HepG2 (cell line): ENCODE data around the gene GPR101. TPM values are rescaled to one million over a fixed set of nuclear protein-coding genes. Genes with fewer than 3 reads are reported as not detected.

ENCODE experiments used
- ATAC-seq: fragments of 200-7000 bp; cut with Tn5 transposase; 3 replicates; pipeline ENCODE4 v1.9.1; 2020; ENCODE audit warnings: mild to moderate bottlenecking, moderate library complexity
- BruUV-seq: library from RNA; stranded (reverse); fragments of 400-500 nt; replicated peaks from 2 replicates; lab custom pipeline; 2021; lab: Mats Ljungman, UMichigan
- CTCF ChIA-PET: fragments of 300-600 bp; formaldehyde crosslinking; extraction: SDS; loops from one replicate; lab custom pipeline; 2021; ENCODE audit warnings: low total read pairs, inconsistent platforms, low intra/inter-chr PET ratio; lab: Yijun Ruan, JAX
- POLR2A ChIA-PET: fragments of 350-600 bp; sonication (Branson Sonifier 250); formaldehyde crosslinking; loops from one replicate; lab custom pipeline; 2020; ENCODE audit warnings: antibody characterized with exemption, inconsistent platforms; lab: Yijun Ruan, JAX
- DNase-seq: peaks from one replicate; pipeline ENCODE4 v3.0.0-alpha.2; 2015; ENCODE audit warnings: low spot score
- FAIRE-seq: peaks from 3 replicates; lab custom pipeline; 2011; peaks lifted over from hg19 to GRCh38; lab: Jason Lieb, UNC
- H2AFZ ChIP-seq: one replicate; pipeline ENCODE4 v1.6.1; 2011; ENCODE audit warnings: low read length, inconsistent platforms
- H3K27ac ChIP-seq: fragments of 300-600 bp; 3 replicates; pipeline ENCODE4 v1.8.0; 2011; ENCODE audit warnings: mixed run types, mild to moderate bottlenecking, mixed read lengths, low read length, inconsistent platforms; ENCODE audit not compliant: insufficient read depth; ENCODE audit errors: extremely low read length
- H3K27me3 ChIP-seq, 2 experiments: fragments of 200-600 bp in 1 of 2; 2 replicates in 1 of 2; 3 replicates in 1 of 2; pipeline versions ENCODE4 v1.6.0 to v1.8.0; 2011; ENCODE audit warnings: low read length in 2 of 2, mild to moderate bottlenecking in 2 of 2, moderate library complexity in 2 of 2, inconsistent platforms in 1 of 2; ENCODE audit not compliant: insufficient read depth in 2 of 2, control insufficient read depth in 1 of 2
- H3K36me3 ChIP-seq, 2 experiments: fragments of 200-600 bp in 1 of 2; replicated peaks in 1 of 2; 2 replicates in 1 of 2; 3 replicates in 1 of 2; pipeline versions ENCODE4 v1.5.1 to v1.8.0; 2011; ENCODE audit warnings: low read length in 2 of 2, inconsistent platforms in 1 of 2; ENCODE audit not compliant: insufficient read depth in 2 of 2, control insufficient read depth in 1 of 2
- H3K4me1 ChIP-seq: 2 replicates; pipeline ENCODE4 v1.5.1; 2012; ENCODE audit warnings: low read length, inconsistent platforms; ENCODE audit not compliant: insufficient read depth
- H3K4me2 ChIP-seq: 2 replicates; pipeline ENCODE4 v1.6.0; 2011; ENCODE audit warnings: low read depth, low read length, inconsistent platforms
- H3K4me3 ChIP-seq, 3 experiments: fragments of 200-600 bp in 1 of 3; sonication (generic), shearing (Covaris generic) in 1 of 3; replicated peaks in 1 of 3; 2 replicates each; pipeline ENCODE4 v1.5.1; 2011 to 2016; ENCODE audit warnings: low read length in 3 of 3, inconsistent platforms in 2 of 3, low read depth in 2 of 3, mild to moderate bottlenecking in 2 of 3, control low read depth in 1 of 3, mixed read lengths in 1 of 3; ENCODE audit not compliant: insufficient read depth in 1 of 3
- H3K79me2 ChIP-seq: one replicate; pipeline ENCODE4 v1.6.1; 2011; ENCODE audit warnings: low read length, inconsistent platforms; ENCODE audit not compliant: insufficient read depth
- H3K9ac ChIP-seq: 2 replicates; pipeline ENCODE4 v1.6.0; 2011; ENCODE audit warnings: mild to moderate bottlenecking, low read depth, low read length, inconsistent platforms; ENCODE audit not compliant: insufficient read depth
- H3K9me3 ChIP-seq: 2 replicates; pipeline ENCODE4 v1.5.1; 2012; ENCODE audit warnings: mild to moderate bottlenecking, low read length
- H4K20me1 ChIP-seq: 2 replicates; pipeline ENCODE4 v1.6.0; 2011; ENCODE audit warnings: inconsistent platforms, mild to moderate bottlenecking, low read length, moderate library complexity; ENCODE audit not compliant: insufficient read depth
- CBFB ChIP-seq: sonication (generic); formaldehyde crosslinking; IDR thresholded peaks from 2 replicates; pipeline ENCODE4 v1.4.0; 2020; ENCODE audit warnings: missing genetic modification reagents
- CCAR2 ChIP-seq: fragments of 200-400 bp; formaldehyde crosslinking; optimal IDR thresholded peaks from 2 replicates; pipeline ENCODE3; 2018; ENCODE audit warnings: low read depth, mild to moderate bottlenecking, low read length, moderate library complexity
- GATAD2A ChIP-seq: IDR thresholded peaks from 2 replicates; pipeline ENCODE4 v1.6.1; 2016
- MAFF ChIP-seq: IDR thresholded peaks from 2 replicates; pipeline ENCODE4 v1.6.1; 2011; ENCODE audit warnings: low read depth, low read length, improper control_type of control experiment
- NR2F1 ChIP-seq, 2 experiments: fragments of 450-650 bp in 1 of 2; formaldehyde crosslinking in 1 of 2; IDR thresholded peaks; 2 replicates each; pipeline versions ENCODE4 v1.5.0 to v1.6.1; 2016 to 2020; ENCODE audit warnings: mild to moderate bottlenecking in 1 of 2, missing compliant biosample characterization in 1 of 2, missing genetic modification reagents in 1 of 2, moderate library complexity in 1 of 2
- ONECUT2 ChIP-seq: sonication (generic); formaldehyde crosslinking; IDR thresholded peaks from 2 replicates; pipeline ENCODE4 v1.4.0; 2020; ENCODE audit warnings: missing genetic modification reagents
- POGZ ChIP-seq: sonication (generic); formaldehyde crosslinking; IDR thresholded peaks from 2 replicates; pipeline ENCODE4 v1.4.0; 2020; ENCODE audit warnings: mild to moderate bottlenecking, missing genetic modification reagents
- REXO4 ChIP-seq: sonication (generic); formaldehyde crosslinking; IDR thresholded peaks from 2 replicates; pipeline ENCODE4 v1.8.0; 2022; ENCODE audit warnings: missing genetic modification reagents, mild to moderate bottlenecking, borderline replicate concordance
- SRSF9 ChIP-seq: fragments of 200-400 bp; formaldehyde crosslinking; IDR thresholded peaks from 2 replicates; pipeline ENCODE4 v1.6.1; 2018; ENCODE audit warnings: borderline replicate concordance, mild to moderate bottlenecking, low read depth, low read length; ENCODE audit not compliant: insufficient read depth, poor library complexity, severe bottlenecking
- ZNF44 ChIP-seq: sonication (generic); formaldehyde crosslinking; IDR thresholded peaks from 2 replicates; pipeline ENCODE4 v1.5.1; 2020; ENCODE audit warnings: mild to moderate bottlenecking, missing genetic modification reagents
- ZNF614 ChIP-seq: IDR thresholded peaks from 2 replicates; pipeline ENCODE4 v1.6.1; 2018; ENCODE audit warnings: missing biosample characterization, missing genetic modification reagents, inconsistent platforms, borderline replicate concordance
- ZNF720 ChIP-seq: sonication (generic); formaldehyde crosslinking; IDR thresholded peaks from 2 replicates; pipeline ENCODE4 v1.4.0; 2020; ENCODE audit warnings: missing genetic modification reagents
- ZNF747 ChIP-seq: sonication (generic); formaldehyde crosslinking; IDR thresholded peaks from 2 replicates; pipeline ENCODE4 v1.8.1; 2023; ENCODE audit warnings: missing genetic modification reagents, mild to moderate bottlenecking, borderline replicate concordance
- WGBS: methylation state at CpG from one replicate; pipeline ENCODE4 v1.1.6; 2017; ENCODE audit warnings: low lambda C conversion rate; 5-methylcytosine and 5-hydroxymethylcytosine counted together
- in situ Hi-C: cut with HindIII; loops from 2 replicates; pipeline ENCODE4 v1.10.0; 2017; ENCODE audit warnings: low pct_unique_long_range_greater_than_20kb; ENCODE audit not compliant: extremely low pct_ligation_motif_present
- intact Hi-C: fragments of 100-400 bp; cut with micrococcal nuclease; formaldehyde crosslinking; loops from one replicate; pipeline ENCODE4 v1.10.0; 2022; ENCODE audit not compliant: unreplicated experiment
- polyA plus RNA-seq, 8 experiments: library from polyadenylated mRNA; depleted of rRNA in 3 of 8; stranded (reverse) in 7 of 8; unstranded in 1 of 8; fragments of >200 nt; fragmentation: Illumina TruSeq in 4 of 8; extraction: Trizol in 4 of 8; gene quantifications; 2 replicates each; pipeline versions ENCODE4 v1.2.1 to v1.2.3, GENCODE V29; 2011 to 2016; ENCODE audit warnings: low read depth in 4 of 8, missing spikeins in 1 of 8, mixed read lengths in 1 of 8; ENCODE audit not compliant: insufficient read depth in 1 of 8
- total RNA-seq, 5 experiments: library from RNA; depleted of rRNA; stranded (reverse); fragments of >200 nt; fragmentation: Illumina TruSeq; extraction: Trizol; gene quantifications; 2 replicates each; pipeline ENCODE4 v1.2.3, GENCODE V29; 2016; ENCODE audit warnings: low read depth in 1 of 5
- TF ChIP-seq, protein P1 (sequence below): sonication (generic); formaldehyde crosslinking; conservative IDR thresholded peaks from 2 replicates; pipeline ENCODE4 v1.8.0; 2022; ENCODE audit warnings: mild to moderate bottlenecking, moderate library complexity, missing genetic modification reagents
- TF ChIP-seq, protein P2 (sequence below): sonication (generic); formaldehyde crosslinking; IDR thresholded peaks from 2 replicates; pipeline ENCODE4 v1.4.0; 2020; ENCODE audit warnings: missing genetic modification reagents, borderline replicate concordance
- TF ChIP-seq, protein P3 (sequence below): sonication (generic); formaldehyde crosslinking; IDR thresholded peaks from 2 replicates; pipeline ENCODE4 v1.4.0; 2020; ENCODE audit warnings: missing genetic modification reagents, borderline replicate concordance

GPR101 gene
- total and polyA plus RNA-seq, 2 of the 13 experiments (the other 11 are each of a cell fraction or from before 2014, with no cell fraction given), result not detected

DNA sequence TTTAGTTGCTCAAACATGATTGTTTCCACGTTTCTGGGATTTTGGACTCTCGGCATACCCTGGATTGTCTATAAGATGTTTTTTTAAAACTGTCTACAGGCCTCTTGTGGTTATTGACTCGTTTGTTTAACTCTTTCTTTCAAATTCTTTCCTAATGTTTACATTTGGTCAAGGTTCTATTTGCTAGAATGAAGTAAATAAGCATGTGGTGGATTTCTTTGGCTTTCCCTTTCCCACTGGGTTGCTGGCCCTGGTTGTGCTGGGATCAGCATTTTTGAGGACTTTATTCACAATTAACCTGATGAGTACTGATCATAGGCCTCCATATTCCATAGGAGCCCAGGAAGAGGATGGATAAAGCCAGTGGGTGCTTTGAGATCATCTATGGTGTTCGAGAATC, 11.1 kb upstream of the GPR101 start:
- H3K27me3 ChIP-seq, result no peaks in the 10 kb centered on the region
- H3K9me3 ChIP-seq, result no peaks in the 10 kb centered on the region
- H3K9ac ChIP-seq, result no peak overlapping the region
- CTCF ChIA-PET, result no interaction called here
- no TSS peak for BruUV-seq
- 4% methylated on average over 4 of the region's 4 CpGs for WGBS
- H3K4me1 ChIP-seq, result peaks cover 20% of the 10 kb centered on the region
- peak; percentile 76 for ATAC-seq
- no peaks in the 10 kb centered on the region for H3K79me2 ChIP-seq
- no peaks in the 10 kb centered on the region for H4K20me1 ChIP-seq
- H3K4me3 ChIP-seq, result no peak overlapping the region
- peak overlapping the region; percentile 27; the same call in 1 of the 2 replicates for H3K4me2 ChIP-seq
- H3K27ac ChIP-seq, result no peak overlapping the region
- POLR2A ChIA-PET, result no interaction called here
- intact Hi-C loops, result no loop called here
- H3K36me3 ChIP-seq, result no peaks in the 10 kb centered on the region
- no peak overlapping the region for H2AFZ ChIP-seq
- FAIRE-seq, result peak; percentile 63
- in situ Hi-C loops, result no loop called here
- DNase-seq, result peak; percentile 15
- TF ChIP-seq ONECUT2, result no peak
- no peak for TF ChIP-seq ZNF720 (CRISPR knock-in tag)
- TF ChIP-seq REXO4, result no peak
- TF ChIP-seq GATAD2A (CRISPR knock-in tag), result peak; percentile 41; the same call in 1 of the 2 replicates
- no peak for TF ChIP-seq SRSF9
- no peak for TF ChIP-seq ZNF747 (CRISPR knock-in tag)
- TF ChIP-seq CBFB (CRISPR knock-in tag), result no peak
- TF ChIP-seq POGZ (CRISPR knock-in tag), result no peak
- TF ChIP-seq, protein P1, sequence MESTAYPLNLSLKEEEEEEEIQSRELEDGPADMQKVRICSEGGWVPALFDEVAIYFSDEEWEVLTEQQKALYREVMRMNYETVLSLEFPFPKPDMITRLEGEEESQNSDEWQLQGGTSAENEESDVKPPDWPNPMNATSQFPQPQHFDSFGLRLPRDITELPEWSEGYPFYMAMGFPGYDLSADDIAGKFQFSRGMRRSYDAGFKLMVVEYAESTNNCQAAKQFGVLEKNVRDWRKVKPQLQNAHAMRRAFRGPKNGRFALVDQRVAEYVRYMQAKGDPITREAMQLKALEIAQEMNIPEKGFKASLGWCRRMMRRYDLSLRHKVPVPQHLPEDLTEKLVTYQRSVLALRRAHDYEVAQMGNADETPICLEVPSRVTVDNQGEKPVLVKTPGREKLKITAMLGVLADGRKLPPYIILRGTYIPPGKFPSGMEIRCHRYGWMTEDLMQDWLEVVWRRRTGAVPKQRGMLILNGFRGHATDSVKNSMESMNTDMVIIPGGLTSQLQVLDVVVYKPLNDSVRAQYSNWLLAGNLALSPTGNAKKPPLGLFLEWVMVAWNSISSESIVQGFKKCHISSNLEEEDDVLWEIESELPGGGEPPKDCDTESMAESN (CRISPR knock-in tag), result no peak
- TF ChIP-seq CCAR2, result no peak
- no peak for TF ChIP-seq ZNF614
- TF ChIP-seq, protein P2, sequence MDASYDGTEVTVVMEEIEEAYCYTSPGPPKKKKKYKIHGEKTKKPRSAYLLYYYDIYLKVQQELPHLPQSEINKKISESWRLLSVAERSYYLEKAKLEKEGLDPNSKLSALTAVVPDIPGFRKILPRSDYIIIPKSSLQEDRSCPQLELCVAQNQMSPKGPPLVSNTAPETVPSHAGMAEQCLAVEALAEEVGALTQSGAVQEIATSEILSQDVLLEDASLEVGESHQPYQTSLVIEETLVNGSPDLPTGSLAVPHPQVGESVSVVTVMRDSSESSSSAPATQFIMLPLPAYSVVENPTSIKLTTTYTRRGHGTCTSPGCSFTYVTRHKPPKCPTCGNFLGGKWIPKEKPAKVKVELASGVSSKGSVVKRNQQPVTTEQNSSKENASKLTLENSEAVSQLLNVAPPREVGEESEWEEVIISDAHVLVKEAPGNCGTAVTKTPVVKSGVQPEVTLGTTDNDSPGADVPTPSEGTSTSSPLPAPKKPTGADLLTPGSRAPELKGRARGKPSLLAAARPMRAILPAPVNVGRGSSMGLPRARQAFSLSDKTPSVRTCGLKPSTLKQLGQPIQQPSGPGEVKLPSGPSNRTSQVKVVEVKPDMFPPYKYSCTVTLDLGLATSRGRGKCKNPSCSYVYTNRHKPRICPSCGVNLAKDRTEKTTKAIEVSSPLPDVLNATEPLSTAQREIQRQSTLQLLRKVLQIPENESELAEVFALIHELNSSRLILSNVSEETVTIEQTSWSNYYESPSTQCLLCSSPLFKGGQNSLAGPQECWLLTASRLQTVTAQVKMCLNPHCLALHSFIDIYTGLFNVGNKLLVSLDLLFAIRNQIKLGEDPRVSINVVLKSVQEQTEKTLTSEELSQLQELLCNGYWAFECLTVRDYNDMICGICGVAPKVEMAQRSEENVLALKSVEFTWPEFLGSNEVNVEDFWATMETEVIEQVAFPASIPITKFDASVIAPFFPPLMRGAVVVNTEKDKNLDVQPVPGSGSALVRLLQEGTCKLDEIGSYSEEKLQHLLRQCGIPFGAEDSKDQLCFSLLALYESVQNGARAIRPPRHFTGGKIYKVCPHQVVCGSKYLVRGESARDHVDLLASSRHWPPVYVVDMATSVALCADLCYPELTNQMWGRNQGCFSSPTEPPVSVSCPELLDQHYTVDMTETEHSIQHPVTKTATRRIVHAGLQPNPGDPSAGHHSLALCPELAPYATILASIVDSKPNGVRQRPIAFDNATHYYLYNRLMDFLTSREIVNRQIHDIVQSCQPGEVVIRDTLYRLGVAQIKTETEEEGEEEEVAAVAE (CRISPR knock-in tag), result no peak
- TF ChIP-seq NR2F1 (CRISPR knock-in tag; IDR thresholded peaks at IDR 0.05), result no peak
- no peak for TF ChIP-seq ZNF44
- peak; percentile 81 for TF ChIP-seq MAFF
- TF ChIP-seq, protein P3, sequence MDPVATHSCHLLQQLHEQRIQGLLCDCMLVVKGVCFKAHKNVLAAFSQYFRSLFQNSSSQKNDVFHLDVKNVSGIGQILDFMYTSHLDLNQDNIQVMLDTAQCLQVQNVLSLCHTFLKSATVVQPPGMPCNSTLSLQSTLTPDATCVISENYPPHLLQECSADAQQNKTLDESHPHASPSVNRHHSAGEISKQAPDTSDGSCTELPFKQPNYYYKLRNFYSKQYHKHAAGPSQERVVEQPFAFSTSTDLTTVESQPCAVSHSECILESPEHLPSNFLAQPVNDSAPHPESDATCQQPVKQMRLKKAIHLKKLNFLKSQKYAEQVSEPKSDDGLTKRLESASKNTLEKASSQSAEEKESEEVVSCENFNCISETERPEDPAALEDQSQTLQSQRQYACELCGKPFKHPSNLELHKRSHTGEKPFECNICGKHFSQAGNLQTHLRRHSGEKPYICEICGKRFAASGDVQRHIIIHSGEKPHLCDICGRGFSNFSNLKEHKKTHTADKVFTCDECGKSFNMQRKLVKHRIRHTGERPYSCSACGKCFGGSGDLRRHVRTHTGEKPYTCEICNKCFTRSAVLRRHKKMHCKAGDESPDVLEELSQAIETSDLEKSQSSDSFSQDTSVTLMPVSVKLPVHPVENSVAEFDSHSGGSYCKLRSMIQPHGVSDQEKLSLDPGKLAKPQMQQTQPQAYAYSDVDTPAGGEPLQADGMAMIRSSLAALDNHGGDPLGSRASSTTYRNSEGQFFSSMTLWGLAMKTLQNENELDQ (CRISPR knock-in tag), result no peak
